GM12878 (cell line): ENCODE data around the gene IER3. TPM values are rescaled to one million over a fixed set of nuclear protein-coding genes. Genes with fewer than 3 reads are reported as not detected.

Experiments used
- ATAC-seq: fragments of 200-7000 bp; cut with Tn5 transposase; 3 replicates; pipeline ENCODE4 v1.9.1; 2020; ENCODE audit warnings: mild to moderate bottlenecking, moderate library complexity
- BruUV-seq: library from RNA; stranded (reverse); fragments of 400-500 nt; replicated peaks from 2 replicates; lab custom pipeline; 2021; lab: Mats Ljungman, UMichigan
- CTCF ChIA-PET: fragments of 300-600 bp; sonication (Branson Sonifier 250); formaldehyde crosslinking; extraction: SDS; loops from one replicate; lab custom pipeline; 2021; ENCODE audit warnings: inconsistent platforms; lab: Yijun Ruan, JAX
- POLR2A ChIA-PET: fragments of 350-600 bp; formaldehyde crosslinking; extraction: SDS; loops from one replicate; lab custom pipeline; 2021; ENCODE audit warnings: inconsistent platforms; lab: Charles Lee
- RAD21 ChIA-PET: fragments of 300-600 bp; sonication (Branson Sonifier 250); formaldehyde crosslinking; loops from one replicate; lab custom pipeline; 2023; ENCODE audit warnings: antibody characterized with exemption; ENCODE audit not compliant: unreplicated experiment; lab: Charles Lee
- SMC1A ChIA-PET: fragments of 300-600 bp; sonication (Branson Sonifier 250); formaldehyde crosslinking; loops from one replicate; lab custom pipeline; 2023; ENCODE audit not compliant: unreplicated experiment, uncharacterized antibody; lab: Charles Lee
- DNase-seq: peaks from one replicate; pipeline ENCODE4 v3.0.0-alpha.2; 2011; ENCODE audit warnings: low read depth, low spot score
- FAIRE-seq: peaks from 3 replicates; lab custom pipeline; 2011; peaks lifted over from hg19 to GRCh38; lab: Jason Lieb, UNC
- H2AFZ ChIP-seq: 2 replicates; pipeline ENCODE4 v1.6.0; 2011; ENCODE audit warnings: low read depth, low read length, control low read depth; ENCODE audit not compliant: control insufficient read depth
- H3K27ac ChIP-seq: 2 replicates; pipeline ENCODE4 v1.5.1; 2011; ENCODE audit warnings: control low read depth; ENCODE audit not compliant: control insufficient read depth, insufficient read depth
- H3K27me3 ChIP-seq, 2 experiments: replicated peaks in 1 of 2; 2 replicates each; pipeline versions ENCODE4 v1.6.0 to v1.6.1; 2011; ENCODE audit warnings: low read length in 1 of 2; ENCODE audit not compliant: control insufficient read depth in 2 of 2, insufficient read depth in 2 of 2
- H3K36me3 ChIP-seq, 2 experiments: 2 replicates each; pipeline ENCODE4 v1.5.1; 2011; ENCODE audit warnings: low read length in 1 of 2; ENCODE audit not compliant: control insufficient read depth in 2 of 2, insufficient read depth in 2 of 2
- H3K4me1 ChIP-seq: 2 replicates; pipeline ENCODE4 v1.6.1; 2011; ENCODE audit warnings: mild to moderate bottlenecking, low read length, moderate library complexity, mixed read lengths; ENCODE audit not compliant: control insufficient read depth, insufficient read depth
- H3K4me2 ChIP-seq: 2 replicates; pipeline ENCODE4 v1.6.0; 2011; ENCODE audit warnings: control low read depth; ENCODE audit not compliant: control insufficient read depth, insufficient read depth
- H3K4me3 ChIP-seq: fragments of 200-600 bp; sonication (generic); 2 replicates; pipeline ENCODE4 v1.5.1; 2016
- H3K79me2 ChIP-seq: 2 replicates; pipeline ENCODE4 v1.6.0; 2011; ENCODE audit warnings: low read length; ENCODE audit not compliant: control insufficient read depth, insufficient read depth
- H3K9ac ChIP-seq: 2 replicates; pipeline ENCODE4 v1.8.0; 2011; ENCODE audit warnings: low read length, control low read depth, mixed read lengths; ENCODE audit not compliant: control insufficient read depth, insufficient read depth
- H3K9me3 ChIP-seq: replicated peaks from 3 replicates; pipeline ENCODE4 v1.5.1; 2011; ENCODE audit warnings: mild to moderate bottlenecking, low read length; ENCODE audit not compliant: control insufficient read depth, insufficient read depth
- H4K20me1 ChIP-seq: 2 replicates; pipeline ENCODE4 v1.6.0; 2011; ENCODE audit not compliant: control insufficient read depth, insufficient read depth
- CBX5 ChIP-seq: sonication (generic); IDR thresholded peaks from 2 replicates; pipeline ENCODE4 v1.6.1; 2016; ENCODE audit warnings: low read depth, moderate library complexity, mild to moderate bottlenecking, inconsistent platforms
- E2F8 ChIP-seq: fragments of 450-650 bp; IDR thresholded peaks from 2 replicates; pipeline ENCODE4 v1.6.1; 2018; ENCODE audit warnings: mild to moderate bottlenecking, low read depth, moderate library complexity; ENCODE audit not compliant: partially characterized antibody
- ETV6 ChIP-seq, 2 experiments: fragments of 450-650 bp in 1 of 2; IDR thresholded peaks in 1 of 2; conservative IDR thresholded peaks in 1 of 2; 2 replicates each; pipeline ENCODE4 v1.6.1; 2014; ENCODE audit warnings: antibody characterized with exemption in 1 of 2, borderline replicate concordance in 1 of 2, low read depth in 1 of 2, mild to moderate bottlenecking in 1 of 2, moderate library complexity in 1 of 2
- FOXM1 ChIP-seq: IDR thresholded peaks from 2 replicates; pipeline ENCODE4 v1.6.1; 2012; ENCODE audit warnings: low read depth, mild to moderate bottlenecking, inconsistent platforms, low read length, moderate library complexity
- IKZF2 ChIP-seq, 2 experiments: fragments of 450-650 bp; IDR thresholded peaks; 2 replicates each; pipeline ENCODE4 v1.6.1; 2017; ENCODE audit warnings: mild to moderate bottlenecking in 2 of 2, moderate library complexity in 2 of 2
- NFYA ChIP-seq: IDR thresholded peaks from 2 replicates; pipeline ENCODE4 v1.6.1; 2011; ENCODE audit warnings: low read depth, mild to moderate bottlenecking, low read length, improper control_type of control experiment, borderline replicate concordance
- NRF1 ChIP-seq: conservative IDR thresholded peaks from 2 replicates; pipeline ENCODE4 v1.6.1; 2011; ENCODE audit warnings: mild to moderate bottlenecking, low read depth, low read length, improper control_type of control experiment
- PAX5 ChIP-seq: IDR thresholded peaks from 2 replicates; pipeline ENCODE4 v1.6.1; 2011; ENCODE audit warnings: low read depth, low read length, borderline replicate concordance
- RAD21 ChIP-seq: IDR thresholded peaks from 2 replicates; pipeline ENCODE4 v1.6.1; 2011; ENCODE audit warnings: mild to moderate bottlenecking, low read depth, low read length, moderate library complexity; ENCODE audit not compliant: insufficient read depth
- RB1 ChIP-seq: fragments of 450-650 bp; formaldehyde crosslinking; IDR thresholded peaks from 2 replicates; pipeline ENCODE4 v1.6.1; 2017; ENCODE audit warnings: mild to moderate bottlenecking, borderline replicate concordance
- RELA ChIP-seq: fragments of 450-650 bp; IDR thresholded peaks from 2 replicates; pipeline ENCODE4 v1.8.0; 2014; ENCODE audit warnings: borderline replicate concordance; ENCODE audit not compliant: partially characterized antibody
- RFX5 ChIP-seq: IDR thresholded peaks from 2 replicates; pipeline ENCODE4 v1.6.1; 2011; ENCODE audit warnings: low read depth, low read length, improper control_type of control experiment
- SMARCA5 ChIP-seq: fragments of 450-650 bp; IDR thresholded peaks from 2 replicates; pipeline ENCODE4 v1.6.1; 2017; ENCODE audit warnings: mild to moderate bottlenecking
- SRF ChIP-seq, 2 experiments: IDR thresholded peaks; 2 replicates each; pipeline ENCODE4 v1.6.1; 2011; ENCODE audit warnings: low read depth in 2 of 2, low read length in 2 of 2, mild to moderate bottlenecking in 1 of 2, moderate library complexity in 1 of 2
- TAF1 ChIP-seq: IDR thresholded peaks from 2 replicates; pipeline ENCODE4 v1.6.1; 2011; ENCODE audit warnings: mild to moderate bottlenecking, low read depth, low read length, borderline replicate concordance
- TARDBP ChIP-seq: IDR thresholded peaks from 2 replicates; pipeline ENCODE4 v1.6.1; 2016; ENCODE audit warnings: borderline replicate concordance
- YY1 ChIP-seq: IDR thresholded peaks from 2 replicates; pipeline ENCODE4 v1.6.1; 2011; ENCODE audit warnings: low read depth, mild to moderate bottlenecking, low read length
- ZNF274 ChIP-seq: IDR thresholded peaks from one replicate; pipeline ENCODE4 v1.8.0; 2011; ENCODE audit not compliant: insufficient read length, insufficient read depth
- WGBS: methylation state at CpG from one replicate; pipeline ENCODE4 v1.1.6; 2016; ENCODE audit warnings: low lambda C conversion rate; ENCODE audit not compliant: insufficient replicate concordance, insufficient coverage; ENCODE audit errors: missing lambda C conversion rate; 5-methylcytosine and 5-hydroxymethylcytosine counted together
- in situ Hi-C: fragments of 300-500 bp; cut with MboI; formaldehyde crosslinking; loops from 9 replicates; pipeline ENCODE4 v1.14.3; 2018; ENCODE audit warnings: mixed read lengths
- intact Hi-C: fragments of 100-400 bp; cut with micrococcal nuclease; formaldehyde crosslinking; loops from one replicate; pipeline ENCODE4 v1.14.2; 2022; ENCODE audit not compliant: unreplicated experiment
- polyA plus RNA-seq, 11 experiments: library from polyadenylated mRNA; depleted of rRNA in 4 of 11; unstranded in 6 of 11; stranded (reverse) in 5 of 11; fragments of >200 nt; fragmentation: Nextera tagmentation in 4 of 11; fragmentation: Illumina TruSeq in 1 of 11; extraction: Ambion mirVana in 4 of 11; extraction: Trizol in 1 of 11; gene quantifications; 1 replicate in 1 of 11; 2 replicates in 10 of 11; pipeline versions ENCODE4 v1.2.1 to v1.2.3, GENCODE V29; 2011 to 2016; ENCODE audit warnings: inconsistent platforms in 2 of 11, missing spikeins in 2 of 11, low read depth in 1 of 11
- total RNA-seq, 4 experiments: library from RNA; depleted of rRNA in 3 of 4; stranded (reverse); fragments of >200 nt in 3 of 4; fragmentation: Illumina TruSeq in 1 of 4; extraction: Trizol in 1 of 4; gene quantifications; 2 replicates each; pipeline versions ENCODE4 v1.2.1 to v1.2.3, GENCODE V29; 2013 to 2021

IER3 gene
- total and polyA plus RNA-seq, 10 of the 15 experiments (the other 5 are each of a cell fraction or from before 2014, with no cell fraction given) = 1.9 to 100 (median 32.3) TPM

- Histone ChIP-seq H3K4me3 (peak within 1 kb of the TSS; percentile 83), H3K9me3 (no peaks in the 10 kb centered on the region), H2AFZ (peak within 1 kb of the TSS; percentile 70), H3K4me2 (peak within 1 kb of the TSS; percentile 97), H3K27ac (peak within 1 kb of the TSS; percentile 98), H3K79me2 (peaks cover 57% of the 10 kb centered on the region), H4K20me1 (no peaks in the 10 kb centered on the region), H3K4me1 (peaks cover 15% of the 10 kb centered on the region), H3K27me3 (no peaks in the 10 kb centered on the region), H3K9ac (peak within 1 kb of the TSS; percentile 98), H3K36me3 (peaks cover 5 to 6% of the 10 kb centered on the region in 2 experiments)
- intact Hi-C loops (loop anchor here (1.0 kb wide), 3 partner anchors 30 to 100 kb away; partner anchors contain the start of genes MRPS18B and PPP1R10), in situ Hi-C loops (loop anchor here (5.0 kb wide), 2 partner anchors 35 to 100 kb away; partner anchors contain the start of genes MRPS18B and PPP1R10)
- DNase-seq = peak; percentile 99
- under 1% methylated on average over 48 of the region's 48 CpGs for WGBS
- POLR2A ChIA-PET = interaction anchor here (0.5 to 11.6 kb wide), 16 partner anchors 10 to 196 kb away, joined by 3 to 200 read pairs (median 5); partner anchors contain the start of genes FLOT1, GNL1, NRM and PRR3
- RAD21 ChIA-PET = interaction anchor here (0.6 to 11.2 kb wide), 16 partner anchors 13 to 370 kb away, joined by 3 to 209 read pairs (median 3); partner anchors contain the start of genes DHX16, GNL1, NRM and VARS2
- CTCF ChIA-PET = interaction anchor here (0.6 to 22.7 kb wide), 9 partner anchors 14 to 841 kb away, joined by 3 to 487 read pairs (median 4); partner anchors contain the start of gene NRM
- TSS peak; percentile 30 for BruUV-seq
- ATAC-seq = peak; percentile 76
- SMC1A ChIA-PET = interaction anchor here (0.6 to 17.7 kb wide), 5 partner anchors 14 to 224 kb away, joined by 3 to 265 read pairs (median 3); partner anchors contain the start of gene NRM
- peak; percentile 100 for FAIRE-seq
- TF ChIP-seq CBX5 (no peak), TAF1 (peak; percentile 95), PAX5 (peak; percentile 85; the same call in 1 of the 2 replicates), IKZF2 (IDR thresholded peaks at IDR 0.05) (peak in 1 of 2 experiments; percentile 88; a peak in 3 of 4 replicates), RFX5 (peak; percentile 61; the same call in 1 of the 2 replicates), SMARCA5 (peak; percentile 20; the same call in 1 of the 2 replicates), YY1 (peak; percentile 97), NRF1 (peak; percentile 6; the same call in 1 of the 2 replicates), RB1 (peak; percentile 100), FOXM1 (no peak), TARDBP (peak; percentile 77; the same call in 1 of the 2 replicates), E2F8 (peak; percentile 98), RELA (no peak), SRF (IDR thresholded peaks at IDR 0.05; ENCODE audit: low read depth in 2 of 2, low read length in 2 of 2) (0 out of 4 replicates have a peak, but pooled peaks of 1 of the 2 experiments have one; percentile 27), ZNF274 (no peak), ETV6 (conservative IDR thresholded peaks at IDR 0.05 in 1 of 2, IDR thresholded peaks at IDR 0.05 in 1 of 2; ENCODE audit: borderline replicate concordance in 1 of 2, low read depth in 1 of 2) (peak in 1 of 2 experiments; percentile 78; a peak in 2 of 4 replicates), NFYA (peak; percentile 37), RAD21 (no peak; the same call in 1 of the 2 replicates)
Measured at GRCh38 chr6:30717129-30717844, 27.1 kb downstream of the IER3 start, which contains the start of gene MDC1. Gene MDC1, minus strand, starts transcription at chr6:30717281. Its CDS starts 2,106 bp downstream, at chr6:30715175.
